ENCODE results near the gene CSK.

- TF ChIP-seq CTCF (conservative IDR thresholded peaks at IDR 0.05; ENCODE audit: low read depth in 2 of 2): no peak
- TF ChIP-seq CREB1 (CRISPR knock-in tag; IDR thresholded peaks at IDR 0.05; ENCODE audit: low read depth): no peak
- TF ChIP-seq REST (IDR thresholded peaks at IDR 0.05; ENCODE audit: unreplicated experiment): no peak
- no peak for TF ChIP-seq POLR2AphosphoS5 (IDR thresholded peaks at IDR 0.05; ENCODE audit: low read depth)
- no peak for TF ChIP-seq EZH2 (IDR thresholded peaks at IDR 0.05; ENCODE audit: low read depth, unreplicated experiment)
- TF ChIP-seq STAT1 (IDR thresholded peaks at IDR 0.05; ENCODE audit: unreplicated experiment): no peak
- no peak for TF ChIP-seq ZNF331 (CRISPR knock-in tag; IDR thresholded peaks at IDR 0.05; ENCODE audit: low read depth)
- TF ChIP-seq NANOG (IDR thresholded peaks at IDR 0.05; ENCODE audit: borderline replicate concordance): no peak
- TF ChIP-seq, protein P1, sequence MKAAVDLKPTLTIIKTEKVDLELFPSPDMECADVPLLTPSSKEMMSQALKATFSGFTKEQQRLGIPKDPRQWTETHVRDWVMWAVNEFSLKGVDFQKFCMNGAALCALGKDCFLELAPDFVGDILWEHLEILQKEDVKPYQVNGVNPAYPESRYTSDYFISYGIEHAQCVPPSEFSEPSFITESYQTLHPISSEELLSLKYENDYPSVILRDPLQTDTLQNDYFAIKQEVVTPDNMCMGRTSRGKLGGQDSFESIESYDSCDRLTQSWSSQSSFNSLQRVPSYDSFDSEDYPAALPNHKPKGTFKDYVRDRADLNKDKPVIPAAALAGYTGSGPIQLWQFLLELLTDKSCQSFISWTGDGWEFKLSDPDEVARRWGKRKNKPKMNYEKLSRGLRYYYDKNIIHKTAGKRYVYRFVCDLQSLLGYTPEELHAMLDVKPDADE (IDR thresholded peaks at IDR 0.05): no peak
- TF ChIP-seq EZH2phosphoT487 (IDR thresholded peaks at IDR 0.05; ENCODE audit: unreplicated experiment): no peak
These were observed 14.2 kb downstream of the CSK start for GRCh38 chr15:74795966-74796625.

All from GM23338 (cell line).